ENCODE data around the gene MLLT3. TPM values are rescaled to one million over a fixed set of nuclear protein-coding genes. Genes with fewer than 3 reads are reported as not detected.

The MLLT3 gene
- total and polyA plus RNA-seq, 2 experiments from 2014 or later, result 13.7 to 39.2 TPM

DNA sequence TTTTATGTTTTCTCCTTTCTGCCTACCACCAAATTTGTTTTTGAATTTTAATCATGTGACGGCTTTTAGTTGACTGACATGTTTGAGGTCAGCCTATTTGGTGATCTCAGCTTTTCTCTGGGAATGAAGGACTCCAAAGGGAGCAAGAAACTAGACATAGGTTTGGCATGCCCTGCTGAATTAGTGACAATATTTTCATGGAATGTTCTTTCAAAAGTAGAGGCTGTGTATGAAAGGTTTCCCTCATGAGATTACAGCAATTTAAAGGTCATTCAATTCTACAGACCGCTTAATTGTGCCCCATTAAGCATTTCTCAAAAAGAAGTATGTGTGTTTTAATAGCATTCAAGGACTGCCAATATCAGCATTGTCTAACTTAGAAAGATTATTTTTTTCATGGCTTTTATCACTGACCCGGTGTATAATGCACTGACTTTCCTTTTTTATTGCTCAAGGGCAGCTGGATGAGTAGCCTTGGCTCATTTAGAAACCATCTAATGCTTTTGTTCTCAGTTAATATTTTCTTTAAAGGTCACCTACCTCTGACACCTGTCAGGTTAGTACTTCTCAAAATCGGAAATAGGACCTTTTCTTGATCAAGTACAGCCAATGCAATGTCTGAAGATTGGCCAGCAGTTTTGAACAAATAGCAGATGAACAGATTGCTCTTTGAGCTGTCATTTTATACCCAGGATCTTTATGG, 8.1 kb upstream of the MLLT3 start:
- Histone ChIP-seq H3K27ac (no peak overlapping the region), H3K27me3 (no peaks in the 10 kb centered on the region), H3K9me2 (replicated peaks; ENCODE audit: insufficient read depth) (no peaks in the 10 kb centered on the region), H3K4me1 (ENCODE audit: insufficient read depth) (no peaks in the 10 kb centered on the region), H3K79me2 (no peaks in the 10 kb centered on the region), H3K4me2 (no peak overlapping the region), H3K36me3 (replicated peaks; ENCODE audit: insufficient read depth, low read depth) (no peaks in the 10 kb centered on the region), H2AFZ (no peak overlapping the region), H3K9me3 (ENCODE audit: low read depth) (no peaks in the 10 kb centered on the region), H3K4me3 (no peak overlapping the region), H4K20me1 (ENCODE audit: insufficient read depth, poor library complexity, severe bottlenecking) (no peaks in the 10 kb centered on the region)
- 64% methylated on average over 4 of the region's 4 CpGs for WGBS (ENCODE audit: low lambda C conversion rate, missing lambda C conversion rate)
- TF ChIP-seq EZH2phosphoT487 (IDR thresholded peaks at IDR 0.05; ENCODE audit: low read depth, severe bottlenecking, unreplicated experiment) (no peak), EZH2 (IDR thresholded peaks at IDR 0.05; ENCODE audit: borderline replicate concordance) (no peak)
- TF ChIP-seq, protein P1, sequence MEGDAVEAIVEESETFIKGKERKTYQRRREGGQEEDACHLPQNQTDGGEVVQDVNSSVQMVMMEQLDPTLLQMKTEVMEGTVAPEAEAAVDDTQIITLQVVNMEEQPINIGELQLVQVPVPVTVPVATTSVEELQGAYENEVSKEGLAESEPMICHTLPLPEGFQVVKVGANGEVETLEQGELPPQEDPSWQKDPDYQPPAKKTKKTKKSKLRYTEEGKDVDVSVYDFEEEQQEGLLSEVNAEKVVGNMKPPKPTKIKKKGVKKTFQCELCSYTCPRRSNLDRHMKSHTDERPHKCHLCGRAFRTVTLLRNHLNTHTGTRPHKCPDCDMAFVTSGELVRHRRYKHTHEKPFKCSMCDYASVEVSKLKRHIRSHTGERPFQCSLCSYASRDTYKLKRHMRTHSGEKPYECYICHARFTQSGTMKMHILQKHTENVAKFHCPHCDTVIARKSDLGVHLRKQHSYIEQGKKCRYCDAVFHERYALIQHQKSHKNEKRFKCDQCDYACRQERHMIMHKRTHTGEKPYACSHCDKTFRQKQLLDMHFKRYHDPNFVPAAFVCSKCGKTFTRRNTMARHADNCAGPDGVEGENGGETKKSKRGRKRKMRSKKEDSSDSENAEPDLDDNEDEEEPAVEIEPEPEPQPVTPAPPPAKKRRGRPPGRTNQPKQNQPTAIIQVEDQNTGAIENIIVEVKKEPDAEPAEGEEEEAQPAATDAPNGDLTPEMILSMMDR (IDR thresholded peaks at IDR 0.05; ENCODE audit: poor library complexity), result no peak
- DNase-seq (ENCODE audit: low spot score), result no peak

- Histone ChIP-seq H3K4me2 (no peak overlapping the region), H3K4me3 (no peak overlapping the region), H4K20me1 (ENCODE audit: insufficient read depth, poor library complexity, severe bottlenecking) (no peaks in the 10 kb centered on the region), H3K9me2 (replicated peaks; ENCODE audit: insufficient read depth) (no peaks in the 10 kb centered on the region), H3K9me3 (ENCODE audit: low read depth) (no peaks in the 10 kb centered on the region), H3K27me3 (no peaks in the 10 kb centered on the region), H3K4me1 (ENCODE audit: insufficient read depth) (peaks cover 7% of the 10 kb centered on the region), H3K79me2 (peaks cover 17% of the 10 kb centered on the region), H3K36me3 (replicated peaks; ENCODE audit: insufficient read depth, low read depth) (no peaks in the 10 kb centered on the region), H3K27ac (no peak overlapping the region), H2AFZ (no peak overlapping the region)
- no peak for TF ChIP-seq EZH2 (IDR thresholded peaks at IDR 0.05; ENCODE audit: borderline replicate concordance)
- TF ChIP-seq, protein P1 (IDR thresholded peaks at IDR 0.05; ENCODE audit: poor library complexity), result no peak
- 84% methylated on average over 2 of the region's 2 CpGs for WGBS (ENCODE audit: low lambda C conversion rate, missing lambda C conversion rate)
- DNase-seq (ENCODE audit: low spot score), result no peak
Observed at GRCh38 chr9:20625003-20625349, 2.7 kb upstream of the MLLT3 start.

GRCh38 chr9:20624201-20625002, 2.1 kb upstream of the MLLT3 start:
- Histone ChIP-seq H3K9me2 (replicated peaks; ENCODE audit: insufficient read depth) (no peaks in the 10 kb centered on the region), H2AFZ (peak overlapping the region; percentile 89), H3K9me3 (ENCODE audit: low read depth) (no peaks in the 10 kb centered on the region), H3K27ac (no peak overlapping the region), H3K79me2 (peaks cover 23% of the 10 kb centered on the region), H3K4me2 (peak overlapping the region; percentile 96), H3K27me3 (no peaks in the 10 kb centered on the region), H3K4me1 (ENCODE audit: insufficient read depth) (peaks cover 7% of the 10 kb centered on the region), H3K36me3 (replicated peaks; ENCODE audit: insufficient read depth, low read depth) (no peaks in the 10 kb centered on the region), H3K4me3 (peak overlapping the region; percentile 19), H4K20me1 (ENCODE audit: insufficient read depth, poor library complexity, severe bottlenecking) (no peaks in the 10 kb centered on the region)
- peak; percentile 84 for DNase-seq (ENCODE audit: low spot score)
- TF ChIP-seq, protein P1 (IDR thresholded peaks at IDR 0.05; ENCODE audit: poor library complexity), result peak; percentile 96
- no peak for TF ChIP-seq EZH2phosphoT487 (IDR thresholded peaks at IDR 0.05; ENCODE audit: low read depth, severe bottlenecking, unreplicated experiment)
- WGBS (ENCODE audit: low lambda C conversion rate, missing lambda C conversion rate), result 10% methylated on average over 21 of the region's 21 CpGs
